Tibial artery (tissue), 4 donors: ENCODE measurements around the gene CRY1.

Experiments used
- DNase-seq, 2 donors: peaks; one replicate each; pipeline ENCODE4 v3.0.0-alpha.2; 2019
- H3K27ac ChIP-seq, 2 donors: fragments of 200-600 bp; sonication (generic) in 1 of 2; 1 replicate in 1 of 2; 2 replicates in 1 of 2; pipeline ENCODE4 v1.5.1; 2018 to 2019; ENCODE audit warnings: mild to moderate bottlenecking in 1 of 2
- H3K27me3 ChIP-seq, 2 donors: fragments of 200-600 bp; sonication (generic) in 1 of 2; one replicate each; pipeline versions ENCODE4 v1.5.1 to v1.6.0; 2016 to 2019
- H3K36me3 ChIP-seq, 3 donors: fragments of 200-600 bp; sonication (generic) in 2 of 3; one replicate each; pipeline ENCODE4 v1.5.1; 2016 to 2019; ENCODE audit warnings: mild to moderate bottlenecking in 2 of 3
- H3K4me1 ChIP-seq, 4 donors: fragments of 200-600 bp; sonication (generic) in 2 of 4; 1 replicate in 3 of 4; 2 replicates in 1 of 4; pipeline ENCODE4 v1.5.1; 2016 to 2019
- H3K4me3 ChIP-seq, 2 donors: fragments of 200-600 bp; sonication (generic) in 1 of 2; 1 replicate in 1 of 2; 2 replicates in 1 of 2; pipeline ENCODE4 v1.5.1; 2018 to 2019; ENCODE audit warnings: mild to moderate bottlenecking in 2 of 2
- H3K9me3 ChIP-seq, 3 donors: fragments of 200-600 bp; sonication (generic) in 1 of 3; one replicate each; pipeline ENCODE4 v1.5.1; 2016 to 2019
- CTCF ChIP-seq, 2 experiments: fragments of 200-600 bp in 1 of 2; fragments of 450-650 bp in 1 of 2; IDR thresholded peaks; one replicate each; pipeline ENCODE4 v1.5.1; 2017 to 2019; ENCODE audit warnings: antibody characterized with exemption in 2 of 2, mild to moderate bottlenecking in 1 of 2, moderate library complexity in 1 of 2
- intact Hi-C: fragments of 100-400 bp; cut with DNase I; formaldehyde crosslinking; loops from one replicate; pipeline ENCODE4 v1.15.0; 2023; ENCODE audit warnings: low total_unique reads

Gene CRY1

DNA sequence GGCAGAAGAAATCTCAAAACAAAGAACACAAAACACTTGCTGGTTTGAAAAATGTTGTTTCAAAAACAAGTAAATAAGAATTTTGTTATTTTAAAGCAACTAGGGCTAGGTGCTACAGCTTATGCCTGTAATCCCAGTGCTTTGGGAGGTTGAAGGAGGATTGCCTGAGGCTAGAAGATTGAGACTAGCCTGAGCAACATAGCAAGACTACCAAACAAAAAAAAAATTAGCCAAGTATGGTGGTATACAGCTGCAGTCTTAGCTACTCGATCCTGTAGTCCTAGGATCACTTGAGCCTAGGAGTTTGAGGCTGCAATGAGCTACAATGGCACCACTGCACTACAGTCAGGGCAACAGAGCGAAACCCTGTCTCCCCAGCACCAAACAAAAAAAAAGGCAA is 73.8 kb downstream of the CRY1 start:
- no peak for TF ChIP-seq CTCF (IDR thresholded peaks at IDR 0.05)
- no peak overlapping the region for H3K4me3 ChIP-seq
- intact Hi-C loops = no loop called here

DNA sequence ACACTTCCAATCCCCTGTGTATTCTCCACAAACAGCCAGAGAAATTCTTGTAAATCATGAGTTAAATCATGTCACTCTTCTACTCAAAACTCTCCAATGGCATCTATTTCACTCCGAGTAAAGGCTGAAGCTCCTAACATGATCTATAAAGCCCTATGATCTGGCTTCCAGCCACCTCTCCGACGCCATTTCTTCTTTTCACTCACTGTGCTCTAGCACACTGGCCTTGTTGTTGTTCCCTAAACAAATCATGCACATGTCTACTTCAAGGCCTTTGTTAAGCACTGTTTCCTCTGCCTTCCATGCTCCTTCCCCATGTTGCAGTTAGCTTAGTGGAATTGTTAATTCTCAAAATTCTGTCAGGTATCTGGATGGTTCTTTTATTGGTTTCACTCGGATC is 76.3 kb downstream of the CRY1 start:
- no peaks in the 10 kb centered on the region for H3K4me1 ChIP-seq
- no peak overlapping the region for H3K4me3 ChIP-seq
- peaks cover 16 to 19% (median 18%) of the 10 kb centered on the region in 3 donors for H3K36me3 ChIP-seq
- H3K9me3 ChIP-seq = no peaks in the 10 kb centered on the region
- no peak for DNase-seq
- intact Hi-C loops = no loop called here
- TF ChIP-seq CTCF (IDR thresholded peaks at IDR 0.05) = no peak
- H3K27me3 ChIP-seq = no peaks in the 10 kb centered on the region
- H3K27ac ChIP-seq = no peak overlapping the region

More for the DNA sequence above, 73.8 kb downstream of the CRY1 start:
- no peak overlapping the region for H3K27ac ChIP-seq
- H3K9me3 ChIP-seq = no peaks in the 10 kb centered on the region
- H3K4me1 ChIP-seq = no peaks in the 10 kb centered on the region
- H3K36me3 ChIP-seq = peaks cover 14 to 18% (median 16%) of the 10 kb centered on the region in 3 donors
- no peaks in the 10 kb centered on the region for H3K27me3 ChIP-seq
- no peak for DNase-seq

DNA sequence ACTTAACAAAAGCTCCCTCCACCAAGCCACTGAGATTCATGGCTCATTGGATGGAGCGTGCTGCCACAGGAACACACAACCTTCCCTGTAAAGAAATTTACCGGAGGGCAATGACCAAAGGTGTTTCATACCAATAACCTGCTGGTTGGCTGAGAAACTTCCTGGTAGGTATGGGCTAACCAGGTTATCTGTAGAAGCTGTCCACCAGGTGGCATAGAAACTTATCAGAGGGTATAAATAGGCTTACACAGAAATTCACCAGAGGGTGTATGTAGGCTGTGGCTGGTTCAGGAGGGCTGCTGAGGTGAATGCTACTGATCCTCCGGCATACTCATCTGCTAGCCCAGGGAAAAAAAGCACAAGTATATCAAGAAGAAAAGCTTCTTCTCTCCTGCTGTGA is 79.3 kb downstream of the CRY1 start:
- no peak for DNase-seq
- intact Hi-C loops = no loop called here
- no peak overlapping the region for H3K27ac ChIP-seq

DNA sequence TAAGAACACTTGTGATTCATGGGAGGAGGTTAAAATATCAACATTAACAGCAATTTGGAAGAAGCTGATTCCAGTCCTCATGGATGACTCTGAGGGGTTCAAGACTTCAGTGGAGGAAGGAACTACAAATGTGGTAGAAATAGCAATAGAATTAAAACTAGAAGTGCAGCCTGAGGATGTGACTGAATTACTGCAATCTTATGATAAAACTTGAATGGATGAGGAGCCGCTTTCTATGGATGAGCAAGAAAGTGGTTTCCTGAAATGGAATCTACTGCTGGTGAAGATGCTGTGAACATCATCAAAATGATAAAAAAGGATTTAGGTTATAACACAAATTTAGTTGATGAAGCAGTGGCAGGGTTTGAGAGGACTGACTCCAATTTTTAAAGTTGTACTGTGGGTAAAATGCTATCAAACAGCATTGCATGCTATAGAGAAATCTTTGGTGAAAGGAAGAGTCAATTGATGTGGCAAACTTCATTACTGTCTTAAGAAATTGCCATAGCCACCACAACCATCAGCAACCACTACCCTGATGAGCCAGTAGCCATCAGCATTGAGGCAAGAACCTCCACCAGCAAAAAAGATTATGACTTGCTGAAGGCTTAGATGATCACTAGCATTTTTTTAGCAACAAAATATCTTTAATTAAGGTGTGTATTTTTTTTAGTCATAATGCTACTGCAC is 80.5 kb downstream of the CRY1 start:
- DNase-seq = no peak
- Histone ChIP-seq H3K9me3 (no peaks in the 10 kb centered on the region), H3K4me3 (no peak overlapping the region), H3K27me3 (no peaks in the 10 kb centered on the region), H3K36me3 (peaks cover 0 to 16% (median 0%) of the 10 kb centered on the region in 3 donors), H3K27ac (no peak overlapping the region), H3K4me1 (no peaks in the 10 kb centered on the region)
- intact Hi-C loops = no loop called here
- TF ChIP-seq CTCF (IDR thresholded peaks at IDR 0.05) = no peak

More for the DNA sequence above, 79.3 kb downstream of the CRY1 start:
- Histone ChIP-seq H3K4me3 (no peak overlapping the region), H3K36me3 (peaks cover 4 to 16% (median 5%) of the 10 kb centered on the region in 3 donors), H3K27me3 (no peaks in the 10 kb centered on the region), H3K4me1 (no peaks in the 10 kb centered on the region), H3K9me3 (no peaks in the 10 kb centered on the region)
- TF ChIP-seq CTCF (IDR thresholded peaks at IDR 0.05) = no peak

DNA sequence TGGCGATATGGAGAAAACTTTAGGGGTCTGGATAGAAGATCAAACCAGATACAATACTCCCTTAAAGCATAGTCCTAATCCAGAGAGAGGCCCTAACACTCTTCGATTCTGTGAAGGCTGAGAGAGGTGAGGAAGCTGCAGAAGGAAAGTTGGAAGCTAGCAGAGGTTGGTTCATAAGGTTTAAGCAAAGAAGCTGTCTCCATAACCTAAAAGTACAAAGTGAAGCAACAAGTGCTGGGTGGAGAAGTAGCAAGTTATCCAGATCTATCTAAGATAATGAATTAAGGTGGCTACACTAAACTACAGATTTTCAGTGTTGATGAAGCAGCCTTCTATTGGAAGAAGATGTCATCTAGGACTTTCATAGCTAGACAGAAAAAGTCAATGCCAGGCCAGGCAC is 81.8 kb downstream of the CRY1 start:
- H3K9me3 ChIP-seq = no peaks in the 10 kb centered on the region
- intact Hi-C loops = no loop called here
- DNase-seq = no peak
- no peaks in the 10 kb centered on the region for H3K27me3 ChIP-seq
- H3K4me3 ChIP-seq = no peak overlapping the region
- no peak for TF ChIP-seq CTCF (IDR thresholded peaks at IDR 0.05)
- H3K4me1 ChIP-seq = no peaks in the 10 kb centered on the region
- H3K27ac ChIP-seq = no peak overlapping the region
- peaks cover 0 to 9% (median 0%) of the 10 kb centered on the region in 3 donors for H3K36me3 ChIP-seq
